Measurements from ENCODE around the gene P3H2.
"Not testable (repeated sequence)": the region's sequence is repeated elsewhere in the genome, so short reads cannot be mapped to it uniquely, and the experiment has no call there.

Gene P3H2

GRCh38 chr3:190083635-190084034 is 37.1 kb downstream of the P3H2 start:
- no peak for DNase-seq

GRCh38 chr3:190081389-190081788 is 39.3 kb downstream of the P3H2 start:
- DNase-seq = no peak

GRCh38 chr3:190079173-190079572 is 41.5 kb downstream of the P3H2 start:
- DNase-seq = not testable (repeated sequence)

- DNase-seq = no peak
Observed at GRCh38 chr3:190077395-190078045, 43.2 kb downstream of the P3H2 start.

- DNase-seq = no peak
Observed at GRCh38 chr3:190076601-190077394, 43.9 kb downstream of the P3H2 start.

- no peak for DNase-seq
Observed at GRCh38 chr3:190076136-190076535, 44.6 kb downstream of the P3H2 start.

GRCh38 chr3:190074817-190075216 is 45.9 kb downstream of the P3H2 start:
- no peak for DNase-seq

- no peak for DNase-seq
Observed at GRCh38 chr3:190073264-190074008, 47.3 kb downstream of the P3H2 start.

- DNase-seq = no peak
Observed at GRCh38 chr3:190072856-190073255, 47.8 kb downstream of the P3H2 start.

GRCh38 chr3:190071921-190072320 is 48.8 kb downstream of the P3H2 start:
- DNase-seq = not testable (repeated sequence)

GRCh38 chr3:190070622-190071347 is 49.9 kb downstream of the P3H2 start:
- DNase-seq = no peak

GRCh38 chr3:190065204-190065603 is 55.5 kb downstream of the P3H2 start:
- DNase-seq = no peak

- DNase-seq = no peak
Observed at GRCh38 chr3:190064659-190065058, 56.0 kb downstream of the P3H2 start.

GRCh38 chr3:190064112-190064511 is 56.6 kb downstream of the P3H2 start:
- DNase-seq = no peak

- no peak for DNase-seq
Observed at GRCh38 chr3:190063490-190063889, 57.2 kb downstream of the P3H2 start.

- DNase-seq = no peak
Observed at GRCh38 chr3:190060192-190060775, 60.4 kb downstream of the P3H2 start.

- DNase-seq = no peak
Observed at GRCh38 chr3:190059242-190059590, 61.5 kb downstream of the P3H2 start.

- no peak for DNase-seq
Observed at GRCh38 chr3:190058521-190059241, 62.0 kb downstream of the P3H2 start.

- no peak for DNase-seq
Observed at GRCh38 chr3:190056742-190057141, 64.0 kb downstream of the P3H2 start.

GRCh38 chr3:190055773-190056172 is 64.9 kb downstream of the P3H2 start:
- DNase-seq = no peak

GRCh38 chr3:190053919-190054672 is 66.6 kb downstream of the P3H2 start:
- no peak for DNase-seq

Data from cerebellar nuclear complex (tissue), 1 donor.